ENCODE data around the gene C16orf96. TPM values are rescaled to one million over a fixed set of nuclear protein-coding genes. Genes with fewer than 3 reads are reported as not detected.
"Not testable (repeated sequence)": the region's sequence is repeated elsewhere in the genome, so short reads cannot be mapped to it uniquely, and the experiment has no call there.

Gene C16orf96
- total RNA-seq, 2 experiments from 2014 or later, result 0.07 to 0.17 TPM

DNA sequence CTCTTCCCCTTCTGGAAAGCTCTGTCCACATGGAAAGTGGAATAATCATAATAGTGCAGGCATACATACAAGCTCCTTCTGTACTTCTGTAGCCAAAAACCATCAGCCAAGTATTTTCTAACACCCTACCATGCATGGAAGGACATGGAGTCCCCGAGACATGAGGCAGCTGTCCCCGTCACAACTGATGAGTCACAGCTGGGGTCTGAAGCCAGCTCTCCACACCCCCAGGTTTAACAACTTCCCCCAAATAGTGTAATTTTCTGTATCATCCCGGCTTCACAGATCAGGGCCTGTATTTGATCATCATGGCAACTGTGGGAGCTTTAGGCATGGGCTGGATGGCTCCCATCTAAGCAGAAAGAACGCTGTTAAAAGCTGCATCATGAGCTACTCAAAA, 16.6 kb downstream of the C16orf96 start:
- POLR2A ChIA-PET, result no interaction called here
- intact Hi-C loops (cut with micrococcal nuclease), result no loop called here
- no peak for DNase-seq
- H3K9me3 Mint-ChIP-seq, result no peaks in the 10 kb centered on the region
- H3K36me3 Mint-ChIP-seq, result no peaks in the 10 kb centered on the region
- CTCF ChIA-PET, result interaction anchor here (1.1 to 1.7 kb wide), 2 partner anchors 12 to 13 kb away, joined by 4 to 6 read pairs; no protein-coding TSS in a partner anchor
- H3K4me1 Mint-ChIP-seq (ENCODE audit: low read depth), result no peaks in the 10 kb centered on the region
- H3K27me3 Mint-ChIP-seq, result no peaks in the 10 kb centered on the region
- H3K27ac Mint-ChIP-seq, result no peak overlapping the region
- H3K4me3 Mint-ChIP-seq, result no peak overlapping the region

GRCh38 chr16:4573926-4574325, 17.8 kb downstream of the C16orf96 start:
- CTCF ChIA-PET, result interaction anchor here (0.8 to 1.7 kb wide), 3 partner anchors 8 to 12 kb away, joined by 3 to 6 read pairs (median 4); no protein-coding TSS in a partner anchor
- intact Hi-C loops (cut with micrococcal nuclease); H3K36me3 Mint-ChIP-seq; H3K4me3 Mint-ChIP-seq; DNase-seq; H3K27ac Mint-ChIP-seq; H3K9me3 Mint-ChIP-seq; H3K4me1 Mint-ChIP-seq (ENCODE audit: low read depth); POLR2A ChIA-PET; H3K27me3 Mint-ChIP-seq: not testable (repeated sequence)

GRCh38 chr16:4574919-4575705, 19.0 kb downstream of the C16orf96 start:
- H3K4me3 Mint-ChIP-seq, result no peak overlapping the region
- ChIA-PET POLR2A (no interaction called here), CTCF (interaction anchor here (1.0 to 1.7 kb wide), 2 partner anchors 11 to 68 kb away, joined by 3 to 8 read pairs; no protein-coding TSS in a partner anchor)
- H3K4me1 Mint-ChIP-seq (ENCODE audit: low read depth), result no peaks in the 10 kb centered on the region
- H3K27me3 Mint-ChIP-seq, result no peaks in the 10 kb centered on the region
- no peak for DNase-seq
- intact Hi-C loops (cut with micrococcal nuclease), result no loop called here
- H3K36me3 Mint-ChIP-seq, result no peaks in the 10 kb centered on the region
- H3K9me3 Mint-ChIP-seq, result no peaks in the 10 kb centered on the region
- H3K27ac Mint-ChIP-seq, result no peak overlapping the region

DNA sequence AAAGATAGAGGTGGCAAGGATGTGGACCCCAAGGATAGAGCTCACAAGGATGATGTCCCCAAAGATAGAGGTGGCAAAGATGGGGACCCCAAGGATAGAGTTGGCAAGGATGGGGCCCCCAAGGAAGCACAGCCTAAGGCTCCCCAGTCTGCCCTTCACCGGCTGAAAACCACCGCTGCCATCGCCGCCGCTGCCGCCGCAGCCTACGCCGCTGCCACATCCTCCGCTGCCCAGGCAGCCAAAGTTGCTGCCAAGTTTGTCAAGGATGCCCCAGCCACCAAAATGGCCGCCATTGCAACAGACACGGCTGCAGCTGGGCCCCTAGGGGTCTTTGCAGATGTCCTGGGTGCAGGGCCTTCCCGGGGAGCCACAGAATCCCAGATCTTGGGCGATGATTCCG, 19.9 kb downstream of the C16orf96 start:
- Mint-ChIP-seq H3K27me3 (no peaks in the 10 kb centered on the region), H3K9me3 (no peaks in the 10 kb centered on the region), H3K27ac (no peak overlapping the region), H3K4me3 (no peak overlapping the region), H3K4me1 (ENCODE audit: low read depth) (no peaks in the 10 kb centered on the region), H3K36me3 (no peaks in the 10 kb centered on the region)
- intact Hi-C loops (cut with micrococcal nuclease), result no loop called here
- ChIA-PET POLR2A (no interaction called here), CTCF (interaction anchor here (1.7 kb wide), 1 partner anchor 69 kb away, joined by 8 read pairs; no protein-coding TSS in a partner anchor)
- DNase-seq, result no peak

GRCh38 chr16:4578961-4579530, 22.9 kb downstream of the C16orf96 start:
- Mint-ChIP-seq H3K36me3 (no peaks in the 10 kb centered on the region), H3K27me3 (no peaks in the 10 kb centered on the region), H3K27ac (no peak overlapping the region), H3K4me1 (ENCODE audit: low read depth) (no peaks in the 10 kb centered on the region), H3K9me3 (no peaks in the 10 kb centered on the region), H3K4me3 (no peak overlapping the region)
- no peak for DNase-seq
- POLR2A ChIA-PET, result no interaction called here
- CTCF ChIA-PET, result no interaction called here
- intact Hi-C loops (cut with micrococcal nuclease), result no loop called here

DNA sequence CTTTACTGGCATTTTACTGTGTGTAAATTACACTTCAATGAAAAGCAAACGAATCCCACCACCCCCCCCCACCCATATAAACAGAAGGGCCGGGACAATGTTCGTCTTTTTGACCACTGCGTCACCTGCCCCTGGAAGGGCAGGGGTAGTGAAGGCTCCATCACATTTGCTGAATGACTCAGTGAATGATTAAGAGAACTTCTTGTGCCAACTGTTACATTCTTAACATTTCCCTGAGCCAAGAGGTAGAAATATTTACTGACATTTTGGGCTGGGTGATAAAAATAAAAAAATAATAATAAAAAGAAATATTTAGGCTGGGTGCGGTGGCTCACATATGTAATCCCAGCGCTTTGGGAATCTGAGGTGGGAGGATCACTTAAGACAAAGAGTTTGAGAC, 24.1 kb downstream of the C16orf96 start:
- no peak overlapping the region for H3K4me3 Mint-ChIP-seq
- H3K9me3 Mint-ChIP-seq, result no peaks in the 10 kb centered on the region
- intact Hi-C loops (cut with micrococcal nuclease), result no loop called here
- POLR2A ChIA-PET, result no interaction called here
- no peaks in the 10 kb centered on the region for H3K36me3 Mint-ChIP-seq
- DNase-seq, result no peak
- no peak overlapping the region for H3K27ac Mint-ChIP-seq
- CTCF ChIA-PET, result no interaction called here
- H3K4me1 Mint-ChIP-seq (ENCODE audit: low read depth), result no peaks in the 10 kb centered on the region
- H3K27me3 Mint-ChIP-seq, result no peaks in the 10 kb centered on the region

DNA sequence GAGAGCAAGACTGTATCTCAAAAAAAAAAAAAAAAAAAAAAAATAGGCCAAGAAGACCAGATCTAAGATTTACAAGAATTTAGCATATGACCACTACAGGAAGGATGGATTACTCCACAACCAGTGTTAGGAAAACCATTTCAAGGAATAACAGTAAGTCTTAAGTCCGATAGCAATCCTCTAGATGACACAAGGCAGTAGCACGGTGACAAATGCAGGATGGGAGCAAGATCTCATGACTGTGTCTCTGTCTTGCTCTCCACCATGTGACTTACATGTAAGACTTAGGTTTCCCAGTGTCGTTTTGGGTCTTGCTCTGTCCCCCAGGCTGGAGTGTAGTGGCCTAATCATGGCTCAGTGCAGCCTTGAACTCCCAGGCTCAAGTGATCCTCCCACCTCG, 27.8 kb downstream of the C16orf96 start:
- Mint-ChIP-seq H3K4me1 (ENCODE audit: low read depth) (peaks cover 3% of the 10 kb centered on the region), H3K4me3 (no peak overlapping the region), H3K9me3 (peaks cover 4% of the 10 kb centered on the region), H3K27ac (no peak overlapping the region), H3K27me3 (peaks cover 5% of the 10 kb centered on the region), H3K36me3 (no peaks in the 10 kb centered on the region)
- POLR2A ChIA-PET, result no interaction called here
- intact Hi-C loops (cut with micrococcal nuclease), result no loop called here
- DNase-seq, result no peak
- CTCF ChIA-PET, result interaction anchor here (0.7 to 4.9 kb wide), 3 partner anchors 12 to 77 kb away, joined by 3 to 84 read pairs (median 5); no protein-coding TSS in a partner anchor

- CTCF ChIA-PET, result interaction anchor here (0.8 to 4.9 kb wide), 13 partner anchors 9 to 108 kb away, joined by 3 to 84 read pairs (median 4); no protein-coding TSS in a partner anchor
- Mint-ChIP-seq H3K27me3 (peaks cover 5% of the 10 kb centered on the region), H3K36me3 (no peaks in the 10 kb centered on the region), H3K9me3 (peaks cover 4% of the 10 kb centered on the region), H3K4me1 (ENCODE audit: low read depth) (peaks cover 3% of the 10 kb centered on the region), H3K4me3 (no peak overlapping the region), H3K27ac (no peak overlapping the region)
- intact Hi-C loops (cut with micrococcal nuclease), result no loop called here
- no peak for DNase-seq
- POLR2A ChIA-PET, result no interaction called here
Observed at GRCh38 chr16:4586291-4586690, 30.2 kb downstream of the C16orf96 start.

DNA sequence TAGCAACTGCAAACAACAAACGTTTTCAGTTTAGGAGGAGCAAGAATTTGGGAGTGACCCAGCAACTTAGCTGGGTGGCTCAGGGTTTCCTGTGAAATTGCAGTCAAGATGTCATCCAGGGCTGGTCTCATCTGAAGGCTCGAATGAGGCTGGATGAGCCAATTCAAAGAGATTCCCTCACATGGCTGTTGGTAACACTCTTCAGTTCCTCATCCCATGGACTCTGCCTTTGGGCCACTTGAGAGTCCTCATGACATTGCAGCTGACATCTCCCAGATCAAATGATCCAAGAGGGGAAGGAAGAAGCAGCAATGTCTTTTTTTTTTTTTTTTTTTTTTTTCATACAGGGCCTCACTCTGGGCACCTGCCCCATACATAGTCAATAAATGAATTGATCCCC, 32.2 kb downstream of the C16orf96 start:
- CTCF ChIA-PET, result interaction anchor here (1.0 to 4.9 kb wide), 3 partner anchors 28 to 81 kb away, joined by 3 to 84 read pairs (median 4); no protein-coding TSS in a partner anchor
- no peak overlapping the region for H3K27ac Mint-ChIP-seq
- H3K4me1 Mint-ChIP-seq (ENCODE audit: low read depth), result peaks cover 3% of the 10 kb centered on the region
- POLR2A ChIA-PET, result interaction anchor here (0.6 kb wide), 2 partner anchors 88 to 228 kb away, joined by 3 read pairs; no protein-coding TSS in a partner anchor
- peaks cover 5% of the 10 kb centered on the region for H3K27me3 Mint-ChIP-seq
- H3K9me3 Mint-ChIP-seq, result peaks cover 4% of the 10 kb centered on the region
- no peak for DNase-seq
- intact Hi-C loops (cut with micrococcal nuclease), result no loop called here
- H3K4me3 Mint-ChIP-seq, result no peak overlapping the region
- no peaks in the 10 kb centered on the region for H3K36me3 Mint-ChIP-seq

- Mint-ChIP-seq H3K36me3 (no peaks in the 10 kb centered on the region), H3K4me1 (ENCODE audit: low read depth) (peaks cover 3% of the 10 kb centered on the region), H3K27me3 (peaks cover 5% of the 10 kb centered on the region), H3K4me3 (no peak overlapping the region), H3K9me3 (peaks cover 4% of the 10 kb centered on the region), H3K27ac (no peak overlapping the region)
- POLR2A ChIA-PET, result no interaction called here
- no peak for DNase-seq
- CTCF ChIA-PET, result interaction anchor here (1.2 kb wide), 1 partner anchor 27 kb away, joined by 4 read pairs; no protein-coding TSS in a partner anchor
- intact Hi-C loops (cut with micrococcal nuclease), result no loop called here
Observed at GRCh38 chr16:4588961-4589360, 32.8 kb downstream of the C16orf96 start.

GRCh38 chr16:4591191-4591590, 35.1 kb downstream of the C16orf96 start:
- H3K9me3 Mint-ChIP-seq, result peaks cover 4% of the 10 kb centered on the region

GRCh38 chr16:4591706-4592470, 35.7 kb downstream of the C16orf96 start:
- Mint-ChIP-seq H3K9me3 (peaks cover 4% of the 10 kb centered on the region), H3K4me3 (no peak overlapping the region), H3K27me3 (no peaks in the 10 kb centered on the region), H3K36me3 (no peaks in the 10 kb centered on the region), H3K4me1 (ENCODE audit: low read depth) (no peaks in the 10 kb centered on the region), H3K27ac (no peak overlapping the region)
- DNase-seq, result no peak
- ChIA-PET CTCF (interaction anchor here (1.2 kb wide), 1 partner anchor 74 kb away, joined by 4 read pairs; no protein-coding TSS in a partner anchor), POLR2A (no interaction called here)
- intact Hi-C loops (cut with micrococcal nuclease), result no loop called here

More at GRCh38 chr16:4591191-4591590, 35.1 kb downstream of the C16orf96 start:
- no peak for DNase-seq
- ChIA-PET CTCF (interaction anchor here (1.2 kb wide), 1 partner anchor 73 kb away, joined by 4 read pairs; no protein-coding TSS in a partner anchor), POLR2A (interaction anchor here (0.7 kb wide), 1 partner anchor 103 kb away, joined by 8 read pairs; no protein-coding TSS in a partner anchor)
- intact Hi-C loops (cut with micrococcal nuclease), result no loop called here
- no peak overlapping the region for H3K4me3 Mint-ChIP-seq
- no peak overlapping the region for H3K27ac Mint-ChIP-seq
- H3K4me1 Mint-ChIP-seq (ENCODE audit: low read depth), result no peaks in the 10 kb centered on the region
- H3K36me3 Mint-ChIP-seq, result no peaks in the 10 kb centered on the region
- H3K27me3 Mint-ChIP-seq, result peaks cover 2% of the 10 kb centered on the region
